ENCODE data around the gene KLHL30. TPM values are rescaled to one million over a fixed set of nuclear protein-coding genes. Genes with fewer than 3 reads are reported as not detected.

The KLHL30 gene
- total RNA-seq, 1 experiment from 2014 or later: 7.4 TPM

DNA sequence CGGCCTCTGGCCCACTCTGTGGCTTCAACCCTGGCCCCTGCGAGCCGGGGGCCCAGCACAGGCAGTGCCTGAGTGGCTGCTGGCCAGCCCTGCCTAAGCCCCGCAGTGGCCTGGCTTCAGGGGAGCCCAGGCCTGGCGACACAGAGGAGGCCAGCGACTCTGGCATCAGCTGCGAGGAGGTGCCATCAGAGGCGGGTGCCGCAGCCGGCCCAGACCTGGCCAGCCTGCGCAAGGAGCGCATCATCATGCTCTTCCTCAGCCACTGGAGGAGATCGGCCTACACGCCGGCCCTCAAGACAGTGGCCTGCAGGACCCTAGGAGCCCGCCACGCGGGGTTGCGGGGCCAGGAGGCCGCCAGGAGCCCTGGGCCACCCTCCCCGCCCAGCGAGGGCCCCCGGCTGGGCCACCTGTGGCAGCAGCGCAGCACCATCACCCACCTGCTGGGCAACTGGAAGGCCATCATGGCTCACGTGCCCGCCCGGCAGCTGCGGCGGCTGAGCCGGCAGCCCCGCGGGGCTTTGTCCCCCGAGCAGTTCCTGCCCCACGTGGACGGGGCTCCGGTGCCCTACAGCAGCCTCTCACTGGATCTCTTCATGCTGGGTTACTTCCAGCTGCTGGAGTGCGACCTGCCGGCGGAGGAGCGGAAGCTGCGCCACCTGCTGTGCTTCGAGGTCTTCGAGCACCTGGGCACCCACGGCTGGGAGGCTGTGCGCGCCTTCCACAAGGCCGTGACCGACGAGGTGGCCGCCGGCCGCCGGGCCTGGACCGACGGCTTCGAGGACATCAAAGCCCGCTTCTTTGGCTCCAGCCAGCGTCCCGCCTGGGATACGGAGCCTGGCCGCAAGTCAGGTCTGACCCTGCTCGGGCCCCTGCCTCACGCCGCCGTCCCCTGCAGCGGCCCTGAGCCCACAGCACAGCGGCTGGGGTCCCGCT lies 7.5 kb upstream of the KLHL30 start:
- DNase-seq (ENCODE audit: low spot score): no peak

DNA sequence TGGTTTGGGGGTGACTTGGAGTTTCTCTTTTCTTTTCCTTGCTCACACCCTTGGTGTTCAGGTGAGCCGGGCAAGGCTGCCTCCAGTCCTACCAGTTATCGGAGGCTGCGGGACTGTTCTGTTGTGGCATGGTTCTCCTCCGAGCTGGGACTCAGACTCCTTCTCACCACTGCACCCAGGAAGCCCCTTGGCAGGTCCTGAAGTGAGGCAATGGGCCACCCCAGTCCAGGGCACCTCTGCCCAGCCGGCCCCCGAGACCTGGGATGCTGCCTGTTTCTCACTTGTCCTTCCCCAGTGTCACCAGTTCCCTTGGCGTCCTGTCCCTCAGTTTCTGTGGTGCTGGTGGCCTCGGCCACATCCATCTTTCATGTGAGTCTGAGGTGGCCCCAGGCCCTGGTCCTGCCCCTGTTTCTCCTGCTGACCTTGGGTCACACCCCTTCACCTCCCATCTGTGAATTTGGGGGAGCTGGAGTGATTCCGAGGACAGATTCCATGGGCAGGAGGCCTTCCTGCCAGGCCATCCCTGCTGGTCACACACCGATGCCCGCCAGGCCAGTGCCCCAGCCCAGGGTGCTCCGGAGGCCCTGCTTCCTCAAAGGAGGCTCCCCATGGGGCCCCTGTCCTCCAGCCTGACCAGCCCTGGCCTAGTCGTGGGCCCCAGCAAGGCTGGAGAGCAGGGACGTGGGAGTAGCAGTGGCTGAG lies 6.6 kb upstream of the KLHL30 start:
- DNase-seq (ENCODE audit: low spot score): no peak

GRCh38 chr2:238132463-238133450 lies 5.7 kb upstream of the KLHL30 start:
- DNase-seq (ENCODE audit: low spot score): no peak

- no peak for DNase-seq (ENCODE audit: low spot score)
These were observed 4.7 kb upstream of the KLHL30 start for GRCh38 chr2:238133499-238134392.

DNA sequence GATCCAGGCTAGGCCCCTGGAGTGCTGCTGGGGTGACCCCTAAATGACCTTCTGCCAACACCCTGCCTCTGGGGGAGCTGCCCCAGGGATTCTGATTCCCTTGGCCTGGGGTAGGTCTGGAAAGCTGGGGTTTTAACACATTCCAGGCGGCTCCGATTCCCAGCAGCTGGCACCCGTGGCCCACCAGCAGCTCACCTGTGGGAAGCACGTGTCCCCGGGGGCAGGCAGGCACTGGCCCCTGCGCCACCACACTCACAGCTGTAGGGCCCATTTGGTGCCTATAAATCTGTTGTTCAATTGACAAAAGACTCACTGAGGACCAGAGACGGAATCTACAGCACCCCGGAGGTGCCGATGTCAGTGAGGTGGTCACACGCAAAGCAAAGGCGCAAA lies 4.1 kb upstream of the KLHL30 start:
- no peak for DNase-seq (ENCODE audit: low spot score)

GRCh38 chr2:238135601-238136150 lies 2.8 kb upstream of the KLHL30 start:
- DNase-seq (ENCODE audit: low spot score): no peak

- no peak for DNase-seq (ENCODE audit: low spot score)
These were observed 1.5 kb upstream of the KLHL30 start for GRCh38 chr2:238136820-238137537.

- no peak for DNase-seq (ENCODE audit: low spot score)
These were observed 583 bp upstream of the KLHL30 start for GRCh38 chr2:238137885-238138284.

GRCh38 chr2:238139196-238140039 lies 950 bp downstream of the KLHL30 start:
- no peak for DNase-seq (ENCODE audit: low spot score)

DNA sequence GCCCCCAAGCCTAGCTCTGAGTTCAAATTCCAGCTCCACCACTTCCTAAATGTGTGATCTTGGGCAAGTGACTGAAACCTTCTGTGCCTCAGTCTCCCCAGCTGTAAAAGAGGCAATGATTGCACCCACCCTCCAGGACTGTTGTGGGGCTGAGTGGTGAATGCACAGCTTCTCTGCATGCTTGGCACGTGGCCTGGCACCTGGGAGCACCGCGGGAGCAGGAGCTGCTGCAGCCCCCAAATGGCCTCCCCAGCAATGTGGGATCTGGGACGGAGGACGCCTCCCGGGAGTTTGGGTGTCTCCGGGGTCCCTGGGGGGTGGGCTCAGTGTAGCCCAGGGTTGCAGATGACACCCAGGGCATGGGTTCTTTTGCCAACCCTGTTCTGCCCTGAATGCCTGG lies 1.6 kb downstream of the KLHL30 start:
- no peak for DNase-seq (ENCODE audit: low spot score)

DNA sequence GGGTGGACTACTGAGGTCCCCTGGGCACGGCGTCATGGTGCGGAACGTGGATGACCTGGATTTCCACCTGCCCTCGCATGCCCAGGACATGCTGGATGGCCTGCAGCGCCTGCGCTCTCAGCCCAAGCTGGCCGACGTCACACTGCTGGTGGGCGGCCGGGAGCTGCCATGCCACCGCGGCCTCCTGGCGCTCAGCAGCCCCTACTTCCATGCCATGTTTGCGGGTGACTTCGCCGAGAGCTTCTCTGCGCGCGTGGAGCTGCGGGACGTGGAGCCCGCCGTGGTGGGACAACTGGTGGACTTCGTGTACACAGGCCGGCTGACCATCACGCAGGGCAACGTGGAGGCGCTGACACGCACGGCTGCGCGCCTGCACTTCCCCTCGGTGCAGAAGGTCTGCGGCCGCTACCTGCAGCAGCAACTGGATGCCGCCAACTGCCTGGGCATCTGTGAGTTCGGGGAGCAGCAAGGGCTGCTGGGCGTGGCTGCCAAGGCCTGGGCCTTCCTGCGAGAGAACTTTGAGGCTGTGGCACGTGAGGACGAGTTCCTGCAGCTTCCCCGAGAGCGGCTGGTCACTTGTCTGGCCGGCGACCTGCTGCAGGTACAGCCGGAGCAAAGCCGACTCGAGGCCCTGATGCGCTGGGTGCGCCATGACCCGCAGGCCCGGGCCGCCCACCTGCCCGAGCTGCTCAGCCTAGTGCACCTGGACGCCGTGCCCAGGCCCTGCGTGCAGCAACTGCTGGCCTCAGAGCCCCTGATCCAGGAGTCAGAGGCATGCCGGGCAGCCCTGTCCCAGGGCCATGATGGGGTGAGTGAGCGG lies 2.5 kb downstream of the KLHL30 start:
- DNase-seq (ENCODE audit: low spot score): no peak

DNA sequence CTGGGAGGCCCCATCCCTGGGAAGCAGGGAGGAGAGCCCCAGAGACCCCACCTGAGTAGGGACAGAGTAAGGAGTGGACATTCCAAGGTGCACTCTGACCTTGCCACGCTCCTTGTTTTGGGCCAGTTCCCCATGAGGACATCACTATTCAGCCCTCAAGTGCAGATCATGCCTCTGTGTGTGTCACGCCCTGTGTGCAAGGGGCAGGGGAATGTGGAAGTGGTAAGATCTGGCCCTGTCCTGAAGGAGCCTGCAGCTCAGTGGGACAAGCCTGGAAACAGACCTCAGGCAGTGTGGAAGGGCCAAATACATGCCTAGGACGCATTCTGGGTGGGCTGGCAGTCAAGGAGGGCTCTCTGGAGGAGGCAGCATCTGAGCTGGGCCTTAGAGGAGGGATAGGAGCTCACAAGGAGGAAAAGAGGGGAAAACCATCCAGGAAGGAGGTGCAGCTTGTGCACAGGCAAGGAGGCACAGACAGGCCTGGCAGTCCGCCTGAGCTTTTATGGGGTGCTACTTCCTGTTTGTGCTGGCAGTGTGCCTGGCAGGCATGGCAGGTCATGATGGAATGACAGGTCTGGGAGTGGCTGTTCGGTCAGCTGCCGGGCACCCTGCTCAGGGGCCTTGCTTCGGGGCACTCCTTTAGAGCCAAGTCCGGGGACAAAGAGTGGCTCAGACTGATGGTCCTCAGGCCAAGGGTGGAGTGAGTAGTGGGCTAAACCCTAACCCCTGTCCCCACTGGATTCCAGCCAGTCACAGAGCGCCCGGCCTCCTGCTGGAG lies 3.3 kb downstream of the KLHL30 start:
- peak; percentile 92 for DNase-seq (ENCODE audit: low spot score)

DNA sequence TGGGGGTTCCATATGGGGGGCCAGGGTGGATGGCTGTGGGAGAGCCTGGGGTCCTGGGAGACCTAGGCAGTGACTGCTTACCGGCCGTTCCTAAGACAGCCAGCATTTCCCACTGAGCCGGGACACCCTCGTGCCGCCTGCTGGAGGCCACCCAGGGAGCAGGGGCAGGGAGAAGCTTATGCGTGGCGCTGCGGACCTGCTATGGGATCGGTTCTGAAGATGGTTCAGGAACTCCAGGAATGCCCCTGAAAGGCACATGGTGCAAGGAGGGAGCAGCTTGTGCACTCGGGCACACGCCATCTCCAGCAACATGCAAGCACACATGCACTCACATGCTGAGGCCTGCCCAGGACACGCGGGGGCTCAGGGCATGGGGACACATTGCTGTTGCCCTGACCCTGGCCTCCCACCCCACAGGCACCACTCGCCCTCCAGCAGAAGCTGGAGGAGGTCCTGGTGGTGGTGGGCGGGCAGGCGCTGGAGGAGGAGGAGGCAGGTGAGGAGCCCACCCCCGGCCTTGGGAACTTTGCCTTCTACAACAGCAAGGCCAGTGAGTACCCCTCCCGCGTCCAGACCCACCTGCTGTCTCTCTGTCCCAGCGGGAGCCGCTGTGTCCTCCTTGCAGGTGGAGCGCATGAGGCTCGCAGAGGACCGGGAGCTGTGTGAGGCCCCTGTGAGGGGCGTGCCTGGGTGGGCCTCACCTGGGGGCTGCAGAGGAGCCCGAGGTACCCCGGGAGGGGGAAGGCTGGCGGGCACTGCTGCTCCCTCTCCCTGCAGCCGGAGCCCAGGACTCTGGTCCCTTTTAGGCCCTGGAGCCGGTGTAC lies 4.1 kb downstream of the KLHL30 start:
- DNase-seq (ENCODE audit: low spot score): peak; percentile 37

DNA sequence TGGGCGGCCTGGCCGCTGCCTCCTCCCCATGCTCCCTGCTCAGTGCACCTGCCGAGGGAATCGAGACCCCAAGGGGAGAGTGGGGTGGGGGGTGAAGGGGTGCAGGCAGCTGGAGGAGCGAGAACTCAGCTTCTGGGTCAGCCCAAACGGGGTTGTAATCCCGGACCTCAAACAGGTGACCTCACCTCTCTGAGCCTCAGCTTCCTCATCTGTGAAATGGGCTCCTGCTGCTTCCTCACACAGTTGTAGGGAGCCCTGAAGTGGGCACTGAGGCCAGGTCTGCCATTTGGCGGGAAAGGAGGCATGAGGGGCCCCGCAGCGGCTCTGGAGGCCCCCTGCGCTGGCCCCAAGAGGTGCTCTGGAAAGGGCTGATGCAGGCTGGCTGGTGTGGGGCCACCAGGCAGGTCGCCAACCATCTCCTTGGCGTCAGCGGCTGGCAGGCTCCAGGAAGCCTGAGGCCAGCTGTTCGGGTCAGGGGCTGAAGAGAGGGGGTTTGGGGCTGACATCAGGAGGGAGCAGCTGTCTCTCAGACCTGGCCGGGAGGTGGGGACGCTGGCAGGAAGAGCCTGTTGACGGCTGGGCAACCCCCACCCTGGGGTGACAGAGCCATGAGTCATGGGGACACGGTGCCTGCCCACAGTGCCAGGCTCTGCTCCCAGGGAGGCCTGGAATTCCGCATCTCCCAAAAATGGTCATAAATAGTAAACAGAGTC lies 4.9 kb downstream of the KLHL30 start:
- peak; percentile 92 for DNase-seq (ENCODE audit: low spot score)

DNA sequence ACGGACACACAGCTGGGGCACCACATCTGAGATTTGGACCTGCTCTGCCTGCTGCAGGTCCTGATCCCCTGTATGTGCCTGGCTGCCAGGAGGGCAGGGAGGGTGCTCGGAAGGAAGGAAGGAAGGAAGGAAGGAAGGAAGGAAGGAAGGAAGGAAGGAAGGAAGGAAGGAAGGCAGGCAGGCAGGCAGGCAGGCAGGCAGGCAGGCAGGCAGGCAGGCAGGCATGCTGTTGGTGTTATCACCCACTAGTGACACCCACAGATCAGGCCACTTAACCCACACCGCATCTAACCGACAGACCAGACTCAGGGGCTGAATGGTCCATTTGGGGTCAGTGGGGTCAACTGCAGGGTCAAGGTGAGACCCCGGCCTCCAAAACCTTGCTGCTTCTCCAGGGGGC lies 5.8 kb downstream of the KLHL30 start:
- no peak for DNase-seq (ENCODE audit: low spot score)

DNA sequence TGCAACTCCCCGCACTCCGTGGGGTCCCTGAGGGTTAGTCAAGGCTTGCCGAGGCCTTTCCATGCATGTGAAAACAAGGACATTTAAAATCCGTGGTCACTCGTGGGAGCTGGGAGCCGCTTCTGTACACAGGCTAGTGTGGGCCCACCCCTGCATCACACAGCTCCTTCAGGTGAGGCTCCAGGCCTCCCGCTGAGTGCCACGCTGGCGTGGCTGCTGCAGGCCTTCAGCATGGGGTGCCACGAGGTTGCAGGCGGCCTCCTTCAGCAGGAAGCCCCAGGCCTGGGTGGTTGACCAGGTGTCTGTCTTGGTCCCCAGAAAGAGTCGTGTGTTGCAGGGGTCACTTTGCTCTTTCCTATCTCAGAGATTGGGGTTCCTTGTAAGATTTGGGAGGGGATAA lies 6.6 kb downstream of the KLHL30 start:
- no peak for DNase-seq (ENCODE audit: low spot score)

All from A172 (cell line).